ENCODE results near the gene JUNB. TPM values are rescaled to one million over a fixed set of nuclear protein-coding genes. Genes with fewer than 3 reads are reported as not detected.

The JUNB gene
- total and polyA plus RNA-seq, 2 of the 13 experiments (the other 11 are each of a cell fraction or from before 2014, with no cell fraction given), result 7.7 to 8.2 TPM

DNA sequence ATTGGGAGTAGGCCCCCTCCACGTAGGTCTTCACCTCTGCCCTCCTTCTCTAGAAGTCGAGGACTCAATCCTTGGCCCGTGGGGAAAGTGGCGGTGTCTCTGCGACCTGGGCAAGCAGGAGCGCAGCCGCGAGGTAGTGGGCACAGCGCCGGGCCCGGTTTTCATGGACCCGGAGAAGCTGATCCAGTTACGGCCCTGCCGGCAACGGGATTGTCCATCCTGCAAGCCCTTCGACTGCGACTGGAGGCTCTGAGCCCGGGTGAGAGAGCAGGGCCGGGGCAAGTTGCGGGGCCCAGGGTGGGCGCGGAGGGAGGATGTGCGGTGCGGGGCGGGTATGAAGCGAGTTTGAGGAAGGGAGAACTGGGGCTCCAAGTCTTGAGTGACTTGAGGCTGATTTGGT lies 12.8 kb downstream of the JUNB start:
- Histone ChIP-seq H3K4me2 (ENCODE audit: low read depth, low read length) (no peak overlapping the region), H3K4me3 (replicated peaks in 1 of 3; ENCODE audit: insufficient read depth in 1 of 3, low read depth in 2 of 3, low read length in 3 of 3) (no peak overlapping the region), H2AFZ (ENCODE audit: low read length) (no peak overlapping the region), H3K9ac (ENCODE audit: insufficient read depth, low read depth, low read length) (no peak overlapping the region), H4K20me1 (ENCODE audit: insufficient read depth, low read length) (peaks cover 5% of the 10 kb centered on the region; the same call in 1 of the 2 replicates), H3K27me3 (ENCODE audit: control insufficient read depth in 1 of 2, insufficient read depth in 2 of 2, low read length in 2 of 2) (no peaks in the 10 kb centered on the region; a peak in 1 of 5 replicates), H3K79me2 (ENCODE audit: insufficient read depth, low read length) (peaks cover 18% of the 10 kb centered on the region), H3K36me3 (replicated peaks in 1 of 2; ENCODE audit: control insufficient read depth in 1 of 2, insufficient read depth in 2 of 2, low read length in 2 of 2) (peaks cover 0 to 15% of the 10 kb centered on the region in 2 experiments; a peak in 3 of 5 replicates), H3K9me3 (ENCODE audit: low read length) (no peaks in the 10 kb centered on the region), H3K27ac (ENCODE audit: extremely low read length, insufficient read depth, low read length) (no peak overlapping the region), H3K4me1 (ENCODE audit: insufficient read depth, low read length) (peaks cover 32% of the 10 kb centered on the region)
- ChIA-PET POLR2A (no interaction called here), CTCF (ENCODE audit: low intra/inter-chr PET ratio, low total read pairs) (no interaction called here)
- TF ChIP-seq ZNF713 (CRISPR knock-in tag; IDR thresholded peaks at IDR 0.05), result no peak
- no peak for TF ChIP-seq ZNF775 (CRISPR knock-in tag; IDR thresholded peaks at IDR 0.05; ENCODE audit: borderline replicate concordance)
- TF ChIP-seq ZNF839 (CRISPR knock-in tag; IDR thresholded peaks at IDR 0.05; ENCODE audit: borderline replicate concordance), result no peak
- TF ChIP-seq, protein P1, sequence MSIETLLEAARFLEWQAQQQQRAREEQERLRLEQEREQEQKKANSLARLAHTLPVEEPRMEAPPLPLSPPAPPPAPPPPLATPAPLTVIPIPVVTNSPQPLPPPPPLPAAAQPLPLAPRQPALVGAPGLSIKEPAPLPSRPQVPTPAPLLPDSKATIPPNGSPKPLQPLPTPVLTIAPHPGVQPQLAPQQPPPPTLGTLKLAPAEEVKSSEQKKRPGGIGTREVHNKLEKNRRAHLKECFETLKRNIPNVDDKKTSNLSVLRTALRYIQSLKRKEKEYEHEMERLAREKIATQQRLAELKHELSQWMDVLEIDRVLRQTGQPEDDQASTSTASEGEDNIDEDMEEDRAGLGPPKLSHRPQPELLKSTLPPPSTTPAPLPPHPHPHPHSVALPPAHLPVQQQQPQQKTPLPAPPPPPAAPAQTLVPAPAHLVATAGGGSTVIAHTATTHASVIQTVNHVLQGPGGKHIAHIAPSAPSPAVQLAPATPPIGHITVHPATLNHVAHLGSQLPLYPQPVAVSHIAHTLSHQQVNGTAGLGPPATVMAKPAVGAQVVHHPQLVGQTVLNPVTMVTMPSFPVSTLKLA (IDR thresholded peaks at IDR 0.05), result no peak
- no peak for TF ChIP-seq WIZ (CRISPR knock-in tag; IDR thresholded peaks at IDR 0.05)
- TF ChIP-seq ZNF577 (CRISPR knock-in tag; IDR thresholded peaks at IDR 0.05; ENCODE audit: borderline replicate concordance, low read depth), result no peak
- no peak for TF ChIP-seq ZNF672 (CRISPR knock-in tag; IDR thresholded peaks at IDR 0.05)
- TF ChIP-seq ZKSCAN8 (CRISPR knock-in tag; IDR thresholded peaks at IDR 0.05; ENCODE audit: borderline replicate concordance), result no peak
- TF ChIP-seq ZFP36L1 (CRISPR knock-in tag; IDR thresholded peaks at IDR 0.05), result no peak
- TF ChIP-seq, protein P2, sequence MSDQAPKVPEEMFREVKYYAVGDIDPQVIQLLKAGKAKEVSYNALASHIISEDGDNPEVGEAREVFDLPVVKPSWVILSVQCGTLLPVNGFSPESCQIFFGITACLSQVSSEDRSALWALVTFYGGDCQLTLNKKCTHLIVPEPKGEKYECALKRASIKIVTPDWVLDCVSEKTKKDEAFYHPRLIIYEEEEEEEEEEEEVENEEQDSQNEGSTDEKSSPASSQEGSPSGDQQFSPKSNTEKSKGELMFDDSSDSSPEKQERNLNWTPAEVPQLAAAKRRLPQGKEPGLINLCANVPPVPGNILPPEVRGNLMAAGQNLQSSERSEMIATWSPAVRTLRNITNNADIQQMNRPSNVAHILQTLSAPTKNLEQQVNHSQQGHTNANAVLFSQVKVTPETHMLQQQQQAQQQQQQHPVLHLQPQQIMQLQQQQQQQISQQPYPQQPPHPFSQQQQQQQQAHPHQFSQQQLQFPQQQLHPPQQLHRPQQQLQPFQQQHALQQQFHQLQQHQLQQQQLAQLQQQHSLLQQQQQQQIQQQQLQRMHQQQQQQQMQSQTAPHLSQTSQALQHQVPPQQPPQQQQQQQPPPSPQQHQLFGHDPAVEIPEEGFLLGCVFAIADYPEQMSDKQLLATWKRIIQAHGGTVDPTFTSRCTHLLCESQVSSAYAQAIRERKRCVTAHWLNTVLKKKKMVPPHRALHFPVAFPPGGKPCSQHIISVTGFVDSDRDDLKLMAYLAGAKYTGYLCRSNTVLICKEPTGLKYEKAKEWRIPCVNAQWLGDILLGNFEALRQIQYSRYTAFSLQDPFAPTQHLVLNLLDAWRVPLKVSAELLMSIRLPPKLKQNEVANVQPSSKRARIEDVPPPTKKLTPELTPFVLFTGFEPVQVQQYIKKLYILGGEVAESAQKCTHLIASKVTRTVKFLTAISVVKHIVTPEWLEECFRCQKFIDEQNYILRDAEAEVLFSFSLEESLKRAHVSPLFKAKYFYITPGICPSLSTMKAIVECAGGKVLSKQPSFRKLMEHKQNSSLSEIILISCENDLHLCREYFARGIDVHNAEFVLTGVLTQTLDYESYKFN (CRISPR knock-in tag; conservative IDR thresholded peaks at IDR 0.05), result no peak
- TF ChIP-seq, protein P3, sequence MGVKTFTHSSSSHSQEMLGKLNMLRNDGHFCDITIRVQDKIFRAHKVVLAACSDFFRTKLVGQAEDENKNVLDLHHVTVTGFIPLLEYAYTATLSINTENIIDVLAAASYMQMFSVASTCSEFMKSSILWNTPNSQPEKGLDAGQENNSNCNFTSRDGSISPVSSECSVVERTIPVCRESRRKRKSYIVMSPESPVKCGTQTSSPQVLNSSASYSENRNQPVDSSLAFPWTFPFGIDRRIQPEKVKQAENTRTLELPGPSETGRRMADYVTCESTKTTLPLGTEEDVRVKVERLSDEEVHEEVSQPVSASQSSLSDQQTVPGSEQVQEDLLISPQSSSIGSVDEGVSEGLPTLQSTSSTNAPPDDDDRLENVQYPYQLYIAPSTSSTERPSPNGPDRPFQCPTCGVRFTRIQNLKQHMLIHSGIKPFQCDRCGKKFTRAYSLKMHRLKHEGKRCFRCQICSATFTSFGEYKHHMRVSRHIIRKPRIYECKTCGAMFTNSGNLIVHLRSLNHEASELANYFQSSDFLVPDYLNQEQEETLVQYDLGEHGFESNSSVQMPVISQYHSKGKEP (CRISPR knock-in tag; IDR thresholded peaks at IDR 0.05), result no peak
- no peak for TF ChIP-seq MEIS2 (CRISPR knock-in tag; IDR thresholded peaks at IDR 0.05)
- no peak for TF ChIP-seq GABPB1 (CRISPR knock-in tag; IDR thresholded peaks at IDR 0.05)
- TF ChIP-seq MAFK (conservative IDR thresholded peaks at IDR 0.05 in 1 of 2, IDR thresholded peaks at IDR 0.05 in 1 of 2; ENCODE audit: low read length in 2 of 2), result no peak
- no peak for TF ChIP-seq ZNF264 (CRISPR knock-in tag; IDR thresholded peaks at IDR 0.05)
- no peak for TF ChIP-seq KMT2B (CRISPR knock-in tag; IDR thresholded peaks at IDR 0.05)
- no peak for TF ChIP-seq TMF1 (CRISPR knock-in tag; IDR thresholded peaks at IDR 0.05; ENCODE audit: low read depth)
- no peak for TF ChIP-seq TBL1XR1 (IDR thresholded peaks at IDR 0.05; ENCODE audit: borderline replicate concordance, low read length, partially characterized antibody)
- TF ChIP-seq, protein P4, sequence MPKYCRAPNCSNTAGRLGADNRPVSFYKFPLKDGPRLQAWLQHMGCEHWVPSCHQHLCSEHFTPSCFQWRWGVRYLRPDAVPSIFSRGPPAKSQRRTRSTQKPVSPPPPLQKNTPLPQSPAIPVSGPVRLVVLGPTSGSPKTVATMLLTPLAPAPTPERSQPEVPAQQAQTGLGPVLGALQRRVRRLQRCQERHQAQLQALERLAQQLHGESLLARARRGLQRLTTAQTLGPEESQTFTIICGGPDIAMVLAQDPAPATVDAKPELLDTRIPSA (CRISPR knock-in tag; IDR thresholded peaks at IDR 0.05; ENCODE audit: borderline replicate concordance), result no peak
- ATAC-seq, result no peak
- DNase-seq (ENCODE audit: low spot score), result no peak
- no peak for FAIRE-seq
- in situ Hi-C loops (cut with HindIII; ENCODE audit: extremely low pct_ligation_motif_present, low pct_unique_long_range_greater_than_20kb) (loop anchor here (5.0 kb wide), 1 partner anchor 37 kb away; no protein-coding TSS in a partner anchor), intact Hi-C loops (cut with micrococcal nuclease; ENCODE audit: unreplicated experiment) (no loop called here)
- WGBS (ENCODE audit: low lambda C conversion rate), result 76% methylated on average over 26 of the region's 26 CpGs
- no TSS peak for BruUV-seq (replicated peaks)

Data from HepG2 (cell line).